ENCODE results near the gene NSD1. TPM values are rescaled to one million over a fixed set of nuclear protein-coding genes. Genes with fewer than 3 reads are reported as not detected.

The NSD1 gene
- total and polyA plus RNA-seq, 2 donors (not counting 1 experiment from before 2014, with no cell fraction given) = 19.3 to 52.8 TPM

DNA sequence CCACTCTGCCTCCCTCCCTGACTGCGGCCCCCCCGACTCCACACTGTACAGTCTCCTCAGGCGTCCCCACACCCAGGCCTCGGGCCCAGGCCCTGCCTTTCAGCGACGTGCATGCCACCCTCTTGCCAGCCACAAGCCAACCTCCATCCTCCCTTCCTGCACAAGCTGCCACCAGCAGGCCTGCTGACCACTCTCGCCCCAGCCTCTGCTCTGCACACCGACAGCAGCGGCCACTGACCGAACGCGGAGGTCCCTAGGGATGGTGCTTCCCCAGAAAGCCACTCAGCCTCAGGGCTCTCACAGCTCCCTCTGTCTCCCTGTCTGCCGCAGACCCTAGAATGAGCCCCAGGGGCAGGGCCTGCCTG, 199.3 kb downstream of the NSD1 start:
- Histone ChIP-seq H4K20me1 (ENCODE audit: control insufficient read depth, extremely low read depth, insufficient read depth, low read length) (no peaks in the 10 kb centered on the region), H2AFZ (ENCODE audit: low read length) (no peak overlapping the region), H3K36me3 (ENCODE audit: control insufficient read depth, insufficient read depth, low read length) (peaks cover 40% of the 10 kb centered on the region), H3K4me1 (ENCODE audit: control insufficient read depth, extremely low read depth, insufficient read depth, low read length) (peaks cover 2% of the 10 kb centered on the region), H3K4me2 (ENCODE audit: extremely low read depth, insufficient read depth, low read length) (no peak overlapping the region), H3K9ac (ENCODE audit: insufficient read depth, low read length) (no peak overlapping the region), H3K27ac (ENCODE audit: insufficient read depth, low read length) (no peak overlapping the region), H3K27me3 (ENCODE audit: control insufficient read depth, insufficient read depth, low read length) (no peaks in the 10 kb centered on the region), H3K4me3 (replicated peaks in 1 of 4; ENCODE audit: control extremely low read depth in 1 of 4, insufficient read depth in 1 of 4, low read depth in 3 of 4, low read length in 4 of 4) (no peak overlapping the region), H3K9me3 (ENCODE audit: control insufficient read depth, insufficient read depth, low read depth, low read length) (no peaks in the 10 kb centered on the region), H3K79me2 (ENCODE audit: control insufficient read depth, insufficient read depth, low read length) (no peaks in the 10 kb centered on the region)
- no peak for TF ChIP-seq EZH2 (IDR thresholded peaks at IDR 0.05; ENCODE audit: low read length, missing control alignments)
- TF ChIP-seq, protein P1, sequence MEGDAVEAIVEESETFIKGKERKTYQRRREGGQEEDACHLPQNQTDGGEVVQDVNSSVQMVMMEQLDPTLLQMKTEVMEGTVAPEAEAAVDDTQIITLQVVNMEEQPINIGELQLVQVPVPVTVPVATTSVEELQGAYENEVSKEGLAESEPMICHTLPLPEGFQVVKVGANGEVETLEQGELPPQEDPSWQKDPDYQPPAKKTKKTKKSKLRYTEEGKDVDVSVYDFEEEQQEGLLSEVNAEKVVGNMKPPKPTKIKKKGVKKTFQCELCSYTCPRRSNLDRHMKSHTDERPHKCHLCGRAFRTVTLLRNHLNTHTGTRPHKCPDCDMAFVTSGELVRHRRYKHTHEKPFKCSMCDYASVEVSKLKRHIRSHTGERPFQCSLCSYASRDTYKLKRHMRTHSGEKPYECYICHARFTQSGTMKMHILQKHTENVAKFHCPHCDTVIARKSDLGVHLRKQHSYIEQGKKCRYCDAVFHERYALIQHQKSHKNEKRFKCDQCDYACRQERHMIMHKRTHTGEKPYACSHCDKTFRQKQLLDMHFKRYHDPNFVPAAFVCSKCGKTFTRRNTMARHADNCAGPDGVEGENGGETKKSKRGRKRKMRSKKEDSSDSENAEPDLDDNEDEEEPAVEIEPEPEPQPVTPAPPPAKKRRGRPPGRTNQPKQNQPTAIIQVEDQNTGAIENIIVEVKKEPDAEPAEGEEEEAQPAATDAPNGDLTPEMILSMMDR (conservative IDR thresholded peaks at IDR 0.05 in 1 of 2, IDR thresholded peaks at IDR 0.05 in 1 of 2; ENCODE audit: low read depth in 1 of 2, low read length in 2 of 2) = no peak
- no peak for DNase-seq (ENCODE audit: low read depth in 2 of 2)

DNA sequence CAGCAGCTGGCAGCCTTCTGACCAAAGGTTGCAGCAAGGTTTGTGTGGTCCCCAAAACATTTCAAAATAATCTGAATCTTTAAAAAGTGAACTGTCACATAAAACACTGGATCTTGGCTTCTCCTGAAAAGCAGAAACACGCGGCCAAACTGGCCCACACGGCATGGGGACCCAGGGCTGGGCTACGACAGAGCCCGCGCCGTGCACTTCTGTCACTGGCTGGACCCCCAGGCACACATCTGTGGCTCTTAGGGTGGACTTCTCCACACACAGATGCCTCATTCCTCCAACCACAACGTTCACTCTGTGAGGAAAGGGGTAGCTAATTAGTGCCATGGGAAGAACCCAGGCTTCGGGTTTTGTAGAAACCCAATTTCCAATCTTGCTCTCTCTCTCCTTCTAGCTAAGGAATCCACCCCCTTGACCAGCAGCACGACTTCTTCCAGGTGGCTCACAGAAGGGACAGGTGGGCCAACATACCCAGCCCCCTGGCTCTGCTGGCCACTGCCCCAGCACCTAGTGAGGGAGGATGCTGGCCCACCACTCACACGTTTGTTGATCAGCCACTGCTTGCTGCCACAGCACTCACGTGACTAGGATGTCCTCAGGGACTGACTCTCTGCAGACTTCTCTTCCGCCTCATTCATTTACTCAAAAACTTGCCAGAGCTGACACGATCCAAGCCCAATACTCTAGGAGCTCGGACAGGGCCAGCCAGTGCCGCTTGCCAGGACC, 200.0 kb downstream of the NSD1 start:
- no peaks in the 10 kb centered on the region for H3K27me3 ChIP-seq (ENCODE audit: control insufficient read depth, insufficient read depth, low read length)
- no peak overlapping the region for H2AFZ ChIP-seq (ENCODE audit: low read length)
- H3K36me3 ChIP-seq (ENCODE audit: control insufficient read depth, insufficient read depth, low read length) = peaks cover 42% of the 10 kb centered on the region
- H3K9me3 ChIP-seq (ENCODE audit: control insufficient read depth, insufficient read depth, low read depth, low read length) = no peaks in the 10 kb centered on the region
- H3K4me1 ChIP-seq (ENCODE audit: control insufficient read depth, extremely low read depth, insufficient read depth, low read length) = no peaks in the 10 kb centered on the region
- H3K27ac ChIP-seq (ENCODE audit: insufficient read depth, low read length) = no peak overlapping the region
- TF ChIP-seq EZH2 (IDR thresholded peaks at IDR 0.05; ENCODE audit: low read length, missing control alignments) = no peak
- H3K79me2 ChIP-seq (ENCODE audit: control insufficient read depth, insufficient read depth, low read length) = no peaks in the 10 kb centered on the region
- no peaks in the 10 kb centered on the region for H4K20me1 ChIP-seq (ENCODE audit: control insufficient read depth, extremely low read depth, insufficient read depth, low read length)
- H3K4me3 ChIP-seq (replicated peaks in 1 of 4; ENCODE audit: control extremely low read depth in 1 of 4, insufficient read depth in 1 of 4, low read depth in 3 of 4, low read length in 4 of 4) = no peak overlapping the region
- H3K9ac ChIP-seq (ENCODE audit: insufficient read depth, low read length) = no peak overlapping the region
- DNase-seq (ENCODE audit: low read depth in 2 of 2) = no peak
- H3K4me2 ChIP-seq (ENCODE audit: extremely low read depth, insufficient read depth, low read length) = no peak overlapping the region

DNA sequence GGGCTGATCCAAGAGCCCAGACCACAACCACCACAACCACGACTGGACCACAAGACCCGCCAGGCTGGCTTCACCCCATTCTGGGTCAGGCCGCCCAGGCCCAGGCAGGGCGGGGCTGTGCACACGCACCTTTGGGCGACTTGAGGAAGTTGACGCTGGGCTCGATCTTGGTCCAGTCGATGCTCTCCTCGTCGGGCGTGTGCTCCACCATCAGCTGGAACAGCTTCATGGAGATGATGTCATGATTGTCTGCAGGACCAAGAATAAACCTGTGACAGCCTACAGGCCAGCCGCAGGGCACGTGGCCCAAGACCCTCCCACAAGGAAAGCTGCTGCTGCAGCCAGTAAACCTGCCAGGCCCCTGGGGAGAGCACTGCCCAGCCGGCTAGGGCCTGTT, 200.6 kb downstream of the NSD1 start:
- Histone ChIP-seq H3K27me3 (ENCODE audit: control insufficient read depth, insufficient read depth, low read length) (no peaks in the 10 kb centered on the region), H2AFZ (ENCODE audit: low read length) (no peak overlapping the region), H3K4me2 (ENCODE audit: extremely low read depth, insufficient read depth, low read length) (no peak overlapping the region), H3K4me1 (ENCODE audit: control insufficient read depth, extremely low read depth, insufficient read depth, low read length) (no peaks in the 10 kb centered on the region), H3K27ac (ENCODE audit: insufficient read depth, low read length) (no peak overlapping the region), H3K9me3 (ENCODE audit: control insufficient read depth, insufficient read depth, low read depth, low read length) (no peaks in the 10 kb centered on the region), H3K4me3 (replicated peaks in 1 of 4; ENCODE audit: control extremely low read depth in 1 of 4, insufficient read depth in 1 of 4, low read depth in 3 of 4, low read length in 4 of 4) (no peak overlapping the region), H4K20me1 (ENCODE audit: control insufficient read depth, extremely low read depth, insufficient read depth, low read length) (no peaks in the 10 kb centered on the region), H3K79me2 (ENCODE audit: control insufficient read depth, insufficient read depth, low read length) (peaks cover 2% of the 10 kb centered on the region), H3K36me3 (ENCODE audit: control insufficient read depth, insufficient read depth, low read length) (peaks cover 43% of the 10 kb centered on the region), H3K9ac (ENCODE audit: insufficient read depth, low read length) (no peak overlapping the region)
- TF ChIP-seq, protein P1 (conservative IDR thresholded peaks at IDR 0.05 in 1 of 2, IDR thresholded peaks at IDR 0.05 in 1 of 2; ENCODE audit: low read depth in 1 of 2, low read length in 2 of 2) = no peak
- TF ChIP-seq EZH2 (IDR thresholded peaks at IDR 0.05; ENCODE audit: low read length, missing control alignments) = no peak
- DNase-seq (ENCODE audit: low read depth in 2 of 2) = no peak

Measured in fibroblast of lung (primary cell).